Measurements from ENCODE around the gene FAM120A. TPM values are rescaled to one million over a fixed set of nuclear protein-coding genes. Genes with fewer than 3 reads are reported as not detected.

The FAM120A gene
- polyA plus RNA-seq, 10 donors: 51.1 to 67.6 (median 62.4) TPM

DNA sequence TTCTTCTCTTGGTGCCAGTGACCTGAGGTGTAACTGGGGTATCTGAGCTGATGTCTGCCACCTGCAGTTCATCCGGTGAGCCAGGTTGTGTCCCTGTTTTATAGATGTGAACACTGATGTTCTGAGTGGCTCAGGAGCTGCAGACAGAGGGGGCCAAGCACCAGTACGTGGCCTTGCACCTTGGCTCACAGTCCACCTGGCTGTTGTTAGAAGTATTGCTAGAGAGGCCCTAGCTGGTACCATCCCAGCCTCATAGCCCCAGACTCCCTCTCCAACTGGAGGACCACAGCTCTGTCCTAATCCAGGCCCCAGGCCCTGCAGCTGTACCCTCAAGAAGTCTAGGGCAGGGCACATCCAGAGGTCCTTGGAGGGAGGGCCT, 141.1 kb downstream of the FAM120A start:
- DNase-seq: no peak

DNA sequence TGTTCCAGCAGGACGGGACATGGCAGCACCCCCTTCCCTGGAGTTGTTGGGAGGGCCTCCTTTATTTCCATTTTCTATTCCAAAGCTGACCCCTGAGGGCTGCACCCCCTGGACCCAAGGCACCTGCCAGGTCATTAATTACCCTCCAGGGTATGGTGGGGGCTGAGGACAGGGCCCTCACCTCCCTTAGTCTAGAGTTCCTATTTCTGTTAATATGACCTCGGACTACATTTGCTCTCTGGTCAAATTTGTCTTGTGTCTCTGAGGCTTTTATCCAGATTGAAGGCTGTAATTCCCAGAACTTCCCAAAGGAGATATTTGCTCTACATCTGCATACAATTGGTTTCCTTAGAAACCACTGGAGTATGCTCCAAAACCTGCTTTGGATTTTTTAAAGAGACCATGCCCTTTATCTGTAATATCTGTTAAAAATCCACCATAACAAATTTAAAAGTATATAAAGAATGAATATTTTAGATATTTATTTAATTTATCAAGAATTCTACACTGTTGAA, 141.7 kb downstream of the FAM120A start:
- DNase-seq: peak; percentile 42 to 80 (median 59)

DNA sequence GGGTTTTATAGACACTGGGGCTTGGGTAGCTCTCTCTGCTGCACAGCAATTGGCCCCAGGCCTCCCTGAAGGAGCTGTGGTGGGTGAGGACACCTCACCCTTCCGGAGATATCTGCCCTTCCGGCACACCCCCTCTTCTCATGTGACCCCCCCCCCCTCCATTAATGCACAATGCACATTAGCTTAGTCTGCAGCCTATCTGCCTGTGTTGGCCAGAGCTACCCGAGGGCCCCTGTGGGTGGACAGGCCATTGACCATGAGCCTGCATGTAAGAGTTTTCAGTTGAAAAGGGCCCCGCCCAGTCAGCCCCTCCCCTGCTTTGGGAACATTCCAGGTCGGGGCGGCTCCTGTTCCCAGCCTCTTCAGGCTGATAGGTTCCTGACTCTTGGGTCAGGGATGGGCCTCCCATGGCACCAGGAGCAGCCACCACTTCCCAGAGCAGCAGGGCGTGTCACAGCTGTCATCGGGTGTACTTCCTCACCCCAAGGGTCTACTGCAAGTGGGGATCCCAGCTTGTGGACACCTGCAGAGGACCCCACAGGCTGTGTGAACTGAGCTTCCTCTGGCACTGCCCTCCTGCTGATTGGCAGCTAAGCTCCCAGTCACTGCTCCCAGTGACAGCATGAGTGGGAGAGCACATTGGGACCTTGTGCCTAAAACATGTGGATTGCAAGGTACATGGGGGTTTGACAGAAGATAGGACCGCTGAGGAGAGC, 142.7 kb downstream of the FAM120A start:
- DNase-seq: no peak

DNA sequence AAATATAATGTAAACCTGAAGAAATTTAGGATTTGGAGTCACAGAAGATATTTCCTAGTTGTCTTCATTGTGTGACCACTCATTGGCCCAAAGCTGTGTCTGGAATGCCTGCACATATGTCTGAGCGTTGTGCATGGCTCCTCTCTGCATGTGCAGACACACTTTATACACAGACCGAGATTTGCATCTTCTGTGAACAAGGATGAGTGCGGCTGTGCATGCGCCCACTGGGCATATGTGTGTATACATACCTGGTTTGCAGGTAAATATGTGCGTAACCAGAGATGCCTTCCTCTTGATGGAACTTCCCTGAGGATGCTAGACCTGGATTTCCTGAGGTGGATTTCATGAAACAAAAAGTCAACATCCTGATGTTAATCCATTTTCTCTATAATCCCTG, 144.0 kb downstream of the FAM120A start:
- DNase-seq: no peak

DNA sequence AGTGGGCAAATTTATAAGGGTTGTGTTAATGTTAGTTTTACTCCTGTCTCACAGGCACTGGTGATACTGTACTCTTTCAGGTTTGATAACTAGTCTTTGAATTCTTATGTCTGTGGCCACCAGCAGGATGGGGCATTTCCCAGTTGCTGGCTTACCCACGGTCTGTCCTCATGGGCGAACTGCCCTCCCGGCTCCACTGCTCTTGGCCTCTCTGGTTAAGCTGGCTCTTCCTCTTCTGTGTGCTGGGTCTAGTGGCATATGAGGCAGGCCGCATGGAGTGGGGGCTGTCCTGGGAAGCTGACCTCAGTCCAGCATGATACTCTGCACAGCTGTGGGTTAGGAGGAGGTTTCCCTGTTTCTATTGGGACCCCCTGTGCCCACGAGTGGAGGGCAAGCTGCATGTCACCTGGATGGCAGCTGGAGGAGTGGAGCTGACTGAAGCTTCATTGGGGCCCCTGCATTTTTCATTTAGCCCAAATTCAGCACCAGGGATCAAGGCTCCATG, 144.4 kb downstream of the FAM120A start:
- DNase-seq: no peak

DNA sequence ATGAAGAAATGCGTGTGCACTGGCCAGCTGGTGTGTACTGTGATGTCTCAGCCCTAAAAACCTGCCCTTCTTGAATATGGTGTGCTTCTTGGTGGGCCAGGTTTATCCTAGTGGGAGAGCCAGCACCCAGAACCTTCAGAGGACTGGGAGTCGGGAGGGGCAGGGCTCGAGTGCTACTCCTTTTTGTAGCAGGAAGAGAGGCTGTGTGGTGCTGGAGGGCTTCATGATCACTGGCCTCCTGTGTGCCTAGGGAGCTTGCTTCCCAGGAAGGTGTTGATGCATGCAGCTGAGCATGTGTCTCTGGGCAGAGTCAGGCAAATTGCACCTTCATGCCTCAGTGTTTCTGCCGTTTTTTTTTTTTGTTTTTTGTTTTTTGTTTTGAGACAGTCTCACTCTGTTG, 144.9 kb downstream of the FAM120A start:
- no peak for DNase-seq

DNA sequence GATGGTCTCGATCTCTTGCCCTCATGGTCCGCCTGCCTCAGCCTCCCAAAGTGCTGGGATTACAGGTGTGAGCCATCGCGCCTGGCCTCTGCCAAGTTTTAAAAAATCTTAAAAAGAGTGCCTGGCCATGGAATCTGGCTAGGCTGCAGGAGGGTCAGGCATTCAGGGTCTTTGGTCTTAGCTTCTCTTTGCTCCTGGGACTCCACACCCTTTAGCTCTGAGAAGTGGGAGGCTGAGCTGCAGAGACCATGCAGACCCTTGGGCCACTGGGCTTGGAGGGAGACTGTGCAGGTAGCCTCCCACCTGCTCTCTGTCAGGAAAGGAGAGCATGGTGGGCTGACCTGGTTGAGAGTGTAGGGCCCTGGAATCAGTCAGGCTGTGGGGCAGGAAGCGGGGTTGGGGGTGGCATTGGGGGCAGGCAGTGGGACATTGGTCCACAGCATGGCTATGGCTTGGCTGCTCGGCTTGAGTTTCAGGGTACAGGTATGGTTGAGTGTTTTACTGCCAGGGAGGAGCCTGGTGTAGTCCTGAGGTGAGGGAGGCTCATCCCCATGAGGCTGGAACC, 145.7 kb downstream of the FAM120A start:
- DNase-seq: no peak

DNA sequence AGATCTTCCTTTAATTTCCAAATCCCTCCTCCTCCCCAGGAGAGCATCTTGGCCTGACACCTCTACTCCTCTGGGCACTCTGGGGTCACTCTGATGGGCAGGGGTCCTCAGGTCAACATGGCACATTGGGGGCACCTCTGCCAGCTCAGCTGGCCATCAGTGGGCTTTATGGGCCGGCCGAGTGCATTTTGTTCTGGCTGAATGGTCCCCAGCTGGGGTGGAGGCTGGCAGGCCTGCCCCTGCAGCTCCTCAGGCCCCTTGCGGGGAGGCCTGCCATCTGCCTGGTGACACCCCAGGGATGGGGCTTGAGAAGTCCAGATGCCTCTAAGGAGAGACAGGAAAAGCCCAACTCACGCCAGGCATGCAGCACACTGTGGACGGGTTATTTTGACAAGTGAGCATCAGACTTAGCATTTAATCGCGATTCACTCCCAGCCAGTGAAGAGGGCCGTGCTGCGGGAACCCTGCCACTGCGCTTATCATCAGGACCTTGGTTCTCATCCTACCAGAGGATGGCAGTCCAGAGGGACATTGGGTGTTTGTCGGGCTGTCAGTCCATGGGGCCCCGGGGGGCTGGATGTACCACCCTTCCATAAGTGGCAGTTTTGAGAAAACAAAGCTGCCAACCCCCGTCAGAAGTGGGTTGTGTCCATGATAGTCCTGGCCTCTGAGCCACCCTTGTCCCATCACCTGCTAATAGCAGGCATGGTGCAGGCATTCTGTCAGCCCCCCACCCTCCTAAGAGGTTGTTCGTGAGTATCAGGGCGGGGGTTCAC, 146.6 kb downstream of the FAM120A start:
- no peak for DNase-seq

DNA sequence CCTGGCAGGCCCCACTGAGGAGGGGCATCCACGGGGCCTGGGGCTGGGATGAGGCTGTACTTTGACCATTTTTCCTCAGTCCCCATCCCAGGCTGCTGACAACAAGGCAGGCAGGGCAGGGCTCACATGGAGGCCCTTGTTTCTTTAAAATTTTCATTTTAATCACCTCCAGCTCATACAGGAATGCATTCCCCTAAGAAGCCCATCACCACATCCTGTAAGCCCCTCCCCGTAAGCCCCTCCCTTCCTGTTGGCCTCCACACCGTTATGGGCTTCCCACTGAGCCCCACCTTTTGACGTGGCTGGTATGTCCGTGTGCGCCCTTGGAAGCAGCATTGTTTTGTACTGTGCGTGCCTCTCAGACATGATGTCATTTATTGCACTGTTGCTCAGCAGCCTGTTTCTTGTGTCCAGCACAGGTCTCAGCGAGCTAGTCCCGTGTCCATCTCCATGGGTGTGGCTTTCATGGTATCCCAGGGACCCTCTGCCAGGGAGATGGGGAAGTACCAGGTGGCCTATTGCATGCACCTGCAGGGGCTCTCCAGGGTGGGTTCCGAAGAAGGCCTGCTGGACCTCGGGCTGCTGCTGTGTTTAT, 147.3 kb downstream of the FAM120A start:
- DNase-seq: no peak

DNA sequence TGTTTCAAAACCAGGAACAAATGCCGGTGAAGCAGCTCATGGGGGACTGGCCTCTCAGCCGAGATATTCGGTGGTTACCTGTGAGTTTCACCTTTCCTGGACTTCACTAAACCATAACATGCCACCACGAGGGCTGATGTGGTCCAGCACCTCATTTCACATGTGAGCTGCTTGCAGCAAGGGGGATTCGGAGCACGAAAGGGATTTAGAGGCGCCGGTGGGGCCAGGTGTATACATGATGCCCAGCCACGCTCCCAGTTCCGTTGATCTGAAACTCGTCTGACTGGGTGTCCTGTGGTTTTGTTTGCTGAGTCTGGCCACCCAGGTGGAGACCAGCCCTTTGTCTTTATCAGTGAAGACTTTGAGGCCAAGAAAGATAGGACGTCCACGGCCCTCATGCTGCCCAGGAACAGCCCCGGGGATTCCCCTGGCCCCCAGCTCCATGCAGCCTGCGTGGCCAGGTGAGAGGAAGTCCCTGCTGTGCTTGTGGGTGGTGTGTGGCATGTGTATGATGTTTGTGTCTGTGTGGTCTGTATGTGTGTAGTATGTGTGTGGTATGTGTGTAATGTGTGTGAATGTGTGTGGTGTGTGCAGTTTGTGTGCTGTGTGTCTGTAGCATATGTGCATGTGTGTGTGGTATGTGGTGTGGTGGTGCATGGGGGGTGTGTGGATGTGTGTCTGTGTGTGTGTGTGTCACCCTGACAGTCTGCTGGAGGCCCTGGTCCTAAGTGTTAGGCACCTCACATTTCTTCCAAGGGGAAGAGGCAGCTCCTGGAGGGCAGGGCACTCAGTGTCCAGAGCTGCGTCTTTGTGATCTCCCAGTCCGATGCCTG, 148.3 kb downstream of the FAM120A start:
- no peak for DNase-seq

DNA sequence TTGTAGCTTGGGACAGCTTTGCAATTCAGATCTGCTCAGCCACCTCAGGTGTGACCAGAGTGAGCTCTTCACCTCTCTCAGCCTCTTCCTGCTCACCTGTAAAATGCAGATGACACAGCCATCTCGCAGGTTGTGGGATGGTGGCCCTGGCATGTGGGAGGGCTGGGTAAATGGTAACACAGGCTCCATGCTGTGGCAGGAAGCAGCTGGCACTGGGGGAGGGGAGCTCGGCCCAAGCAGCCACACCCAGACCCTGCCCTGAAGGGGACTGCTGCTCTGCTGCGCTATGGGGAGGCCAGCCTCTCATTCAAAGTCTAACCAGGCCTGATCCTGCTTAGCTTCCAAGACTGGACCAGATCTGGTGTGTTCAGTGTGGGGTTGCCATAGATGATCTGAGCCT, 149.0 kb downstream of the FAM120A start:
- peak in 1 of 3 donors; percentile 30 for DNase-seq

DNA sequence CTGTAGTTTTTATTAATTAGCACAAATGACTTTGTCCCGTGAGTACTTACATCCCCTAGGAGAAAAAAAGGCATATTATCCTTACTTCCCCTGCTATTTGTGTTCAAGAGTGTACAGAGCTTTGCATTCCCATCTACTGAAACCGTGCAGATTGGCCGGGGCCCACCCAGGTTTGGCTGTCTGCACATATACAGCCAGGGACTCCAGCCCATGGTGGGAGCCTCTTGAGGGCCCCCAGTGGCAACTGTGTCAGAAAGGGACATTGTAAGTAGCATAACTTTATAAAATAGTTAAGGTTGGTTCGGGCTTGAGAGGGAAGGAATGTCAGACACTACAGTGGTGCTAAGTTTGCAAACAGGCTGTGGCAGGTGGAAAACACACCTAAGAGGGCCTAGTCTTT, 149.6 kb downstream of the FAM120A start:
- DNase-seq: no peak

DNA sequence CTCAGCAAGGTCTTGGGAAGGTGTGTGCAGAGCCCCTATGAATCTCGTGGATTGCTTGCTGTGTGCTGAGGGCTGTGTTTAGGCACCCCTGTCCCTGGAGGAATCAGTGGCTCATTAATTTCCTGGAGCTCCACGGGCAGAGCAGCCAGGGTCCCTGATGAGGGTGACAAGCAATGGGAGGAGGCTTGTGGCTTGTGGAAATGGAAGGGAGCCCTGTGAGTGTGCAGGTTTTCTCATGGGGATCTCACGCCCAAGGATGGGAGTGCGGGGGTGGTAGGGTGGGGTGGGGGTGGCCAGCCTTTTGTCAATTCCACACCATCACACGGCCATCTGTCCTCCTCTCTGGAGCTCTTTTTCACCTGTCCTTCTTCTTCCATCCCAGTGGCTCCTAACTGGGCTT, 150.2 kb downstream of the FAM120A start:
- DNase-seq: no peak

DNA sequence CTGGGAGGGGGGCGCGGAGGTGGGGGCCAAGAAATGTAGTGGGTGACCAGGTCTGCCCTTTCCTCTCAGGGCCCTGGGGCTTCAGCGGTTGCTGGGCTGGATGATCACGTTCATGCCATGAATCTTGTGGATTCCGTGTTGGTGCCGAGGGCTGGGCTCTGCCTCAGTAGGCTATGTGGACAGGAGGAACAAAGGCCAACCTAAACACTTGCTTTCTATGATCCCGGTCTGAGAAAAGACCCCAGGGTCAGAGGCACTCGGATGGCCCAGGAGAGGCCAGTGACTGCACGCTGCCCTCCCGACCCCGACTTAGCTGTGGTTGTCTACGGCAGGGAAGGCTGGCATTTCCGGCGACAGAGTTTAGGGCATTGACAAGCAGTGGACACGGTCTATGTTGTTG, 151.5 kb downstream of the FAM120A start:
- no peak for DNase-seq

DNA sequence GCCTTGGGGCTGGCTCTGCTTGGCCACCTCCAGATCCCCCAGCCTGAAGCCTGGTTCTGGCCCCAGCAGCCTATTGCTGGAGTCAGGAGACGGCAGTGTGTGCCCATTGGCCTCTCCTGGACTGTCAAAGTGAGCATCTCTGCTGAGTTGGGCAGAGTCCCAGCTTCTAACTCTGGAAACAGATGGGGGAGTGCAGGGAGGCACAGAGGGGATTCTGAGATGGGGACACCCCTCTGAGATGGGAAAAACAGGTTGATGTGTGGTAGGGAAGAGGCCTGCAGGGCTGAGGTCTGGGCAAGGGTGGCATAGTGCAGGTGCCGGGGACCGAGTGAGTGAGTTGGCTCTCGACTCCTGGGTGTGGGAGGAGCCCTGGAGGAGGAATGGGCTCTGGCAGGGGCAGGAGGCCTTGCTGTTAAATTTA, 152.4 kb downstream of the FAM120A start:
- DNase-seq: no peak

DNA sequence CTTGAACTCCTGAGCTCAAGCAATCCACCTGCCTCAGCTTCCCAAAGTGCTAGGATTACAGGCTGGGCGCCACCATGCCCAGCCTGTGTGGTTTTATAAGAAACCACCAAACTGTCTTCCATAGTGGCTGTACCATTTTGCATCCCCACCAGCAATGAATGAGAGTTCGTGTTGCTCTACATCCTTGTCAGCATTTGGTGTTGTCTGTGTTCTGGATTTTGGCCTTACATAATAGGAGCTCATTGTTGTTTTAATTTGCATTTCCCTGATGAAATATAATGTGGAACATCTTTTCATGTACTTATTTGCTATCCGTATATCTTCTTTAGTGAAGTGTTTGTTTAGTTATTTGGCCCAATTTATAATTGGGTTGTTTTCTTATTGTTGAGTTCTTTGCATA, 154.7 kb downstream of the FAM120A start:
- DNase-seq: no peak

DNA sequence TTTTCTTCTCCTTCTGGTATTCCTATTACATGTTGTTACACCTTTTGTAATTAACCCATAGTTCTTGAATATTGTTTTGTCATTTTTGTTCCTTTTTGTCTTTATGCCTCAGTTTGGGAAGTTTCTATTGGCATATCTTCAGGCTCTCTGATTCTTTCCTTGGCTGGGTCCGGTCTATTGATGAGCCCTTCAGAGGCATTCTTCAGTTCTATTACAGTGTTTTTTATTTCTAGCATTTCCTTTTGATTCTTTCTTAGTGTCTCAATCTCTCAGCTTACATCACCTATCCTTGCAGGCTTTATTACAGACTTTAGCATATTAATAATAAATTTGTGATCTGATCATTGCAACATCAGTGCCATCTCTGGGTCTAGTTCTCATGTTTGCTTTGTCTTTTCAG, 158.7 kb downstream of the FAM120A start:
- no peak for DNase-seq

DNA sequence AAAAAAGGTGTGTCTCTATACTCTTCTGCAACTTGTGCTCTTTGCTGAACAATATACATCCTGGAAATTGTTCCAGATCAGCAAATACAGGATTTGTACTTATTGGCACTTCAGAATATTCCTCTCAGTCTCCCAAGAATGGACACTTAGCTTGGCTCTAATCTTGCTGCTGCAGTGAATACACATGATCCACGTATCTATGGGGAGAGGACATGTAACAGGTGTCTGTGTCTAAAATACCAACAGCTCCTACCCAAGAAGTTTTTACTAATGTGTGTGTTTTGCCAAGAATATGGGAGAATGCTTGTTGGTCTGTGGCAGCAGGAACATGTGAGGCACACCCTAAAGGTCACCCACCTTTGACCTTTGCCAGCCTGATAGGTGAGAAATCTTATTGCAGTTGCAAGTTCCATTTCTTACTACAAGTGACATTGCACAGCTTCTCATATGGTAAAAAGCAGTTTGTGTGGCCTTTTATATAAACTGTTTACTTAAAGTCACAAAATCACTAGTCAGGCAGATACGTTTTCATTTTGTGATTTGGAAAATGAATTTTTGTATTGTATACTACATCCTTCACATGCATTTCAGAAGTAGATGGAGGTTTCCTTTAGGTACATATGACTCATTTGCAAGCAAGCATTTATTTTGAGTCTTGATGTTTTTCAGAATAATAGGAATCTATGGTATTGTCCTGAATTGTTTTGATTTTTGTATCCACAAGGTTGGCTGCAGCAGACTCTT, 160.7 kb downstream of the FAM120A start:
- no peak for DNase-seq

DNA sequence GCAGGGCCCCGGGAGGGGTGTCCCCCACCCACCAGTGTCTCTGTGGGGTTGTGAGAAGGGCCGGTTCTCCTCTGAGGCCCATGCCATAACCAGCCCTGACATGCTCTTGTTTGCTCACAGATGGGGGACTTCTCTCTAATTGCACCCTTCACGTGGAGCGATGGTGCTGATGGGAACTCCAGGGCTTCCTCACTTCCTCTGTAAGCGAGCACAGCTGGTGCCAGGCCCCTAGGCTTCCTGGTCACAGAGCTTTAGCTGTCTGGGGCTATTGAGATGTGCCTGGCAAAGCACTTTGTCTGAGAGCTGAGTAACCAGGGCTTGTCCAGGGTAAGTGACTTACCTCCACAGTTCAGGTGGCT, 161.3 kb downstream of the FAM120A start:
- no peak for DNase-seq

DNA sequence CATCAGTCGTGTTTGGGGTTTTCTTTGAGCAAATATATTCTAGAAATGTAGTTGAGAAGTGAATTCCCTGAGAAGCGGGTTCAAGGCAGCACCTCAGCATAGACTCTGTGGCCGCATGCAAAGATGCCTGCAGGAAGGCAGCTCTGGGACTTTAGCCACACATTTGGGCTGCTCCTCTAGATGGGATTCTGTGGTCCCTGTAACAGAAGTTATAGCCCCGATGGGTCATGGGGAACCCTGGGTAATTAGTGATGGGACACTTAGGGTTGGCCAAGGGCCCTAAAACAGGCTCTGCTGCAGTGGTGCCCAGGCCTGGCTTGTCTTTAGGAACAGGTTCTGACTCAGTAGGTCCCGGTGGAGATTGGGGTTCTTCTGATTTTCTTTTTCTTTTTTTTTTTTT, 161.7 kb downstream of the FAM120A start:
- DNase-seq: no peak

DNA sequence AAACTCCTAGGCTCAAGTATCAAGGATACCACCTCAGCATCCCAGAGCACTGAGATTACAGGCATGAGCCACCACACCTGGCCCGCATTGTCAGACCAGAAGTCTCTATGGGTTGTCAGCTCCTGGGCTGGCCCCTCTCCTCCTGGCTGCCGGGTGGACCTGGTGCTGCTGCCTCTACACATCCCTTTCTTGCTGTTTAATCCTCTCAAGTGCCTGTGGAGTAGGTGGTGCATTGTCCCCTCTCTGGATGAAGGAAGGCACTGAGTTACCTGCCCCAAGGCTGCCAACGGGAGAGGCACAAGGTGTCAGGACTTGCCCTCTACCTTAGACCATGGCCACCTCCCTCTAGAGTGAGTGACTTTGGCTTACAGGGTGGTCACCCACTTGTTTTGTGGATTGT, 162.3 kb downstream of the FAM120A start:
- DNase-seq: no peak
